22Rv1 (cell line): Measurements from ENCODE around the gene ZNF286A.
"Not testable (repeated sequence)": the region's sequence is repeated elsewhere in the genome, so short reads cannot be mapped to it uniquely, and the experiment has no call there.

ENCODE experiments used
- H3K27ac ChIP-seq: fragments of 450-650 bp; 2 replicates; pipeline ENCODE4 v1.5.1; 2017
- CTCF ChIP-seq: fragments of 450-650 bp; IDR thresholded peaks from 2 replicates; pipeline ENCODE4 v1.5.1; 2017; ENCODE audit warnings: mild to moderate bottlenecking
- ZFX ChIP-seq: fragments of 450-650 bp; IDR thresholded peaks from 2 replicates; pipeline ENCODE4 v1.6.1; 2017; ENCODE audit warnings: antibody characterized with exemption, borderline replicate concordance

Gene ZNF286A

DNA sequence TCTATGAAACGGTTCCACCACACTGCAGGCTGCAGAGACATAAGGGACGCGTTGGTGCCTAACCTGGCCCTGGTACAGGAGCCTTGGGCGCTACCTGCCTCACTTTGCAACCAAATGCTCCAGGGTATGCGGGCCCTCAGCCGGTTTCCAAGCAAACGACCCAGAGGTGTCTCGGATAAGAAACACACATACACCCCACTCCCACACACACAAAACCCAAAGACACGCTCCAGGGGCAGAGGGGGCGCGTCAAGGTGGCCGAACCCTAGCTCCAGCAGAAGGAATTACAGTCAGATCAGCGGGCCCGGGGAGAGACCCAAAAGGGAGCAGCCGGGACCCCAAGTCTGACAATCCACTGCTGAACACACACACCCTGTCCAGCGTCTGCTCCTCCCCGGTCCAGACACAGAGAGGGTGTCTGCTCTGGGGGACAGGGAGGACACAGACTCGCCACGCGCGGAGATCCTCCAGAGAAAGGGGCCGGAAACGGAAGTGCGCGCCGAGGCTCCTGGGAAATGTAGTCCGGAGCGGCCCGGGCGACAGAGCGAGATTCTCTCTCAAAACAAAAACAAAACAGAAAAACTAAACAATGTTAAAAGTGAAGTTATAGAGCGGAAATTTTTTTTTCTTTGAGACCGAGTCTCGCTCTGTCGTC, 15.6 kb upstream of the ZNF286A start, which contains the start of gene TRIM16:
Gene TRIM16 (minus strand): TSS at position 488 of the 655 bp plus-strand sequence. CDS start 32,702 bp downstream, outside the sequence.
- not testable (repeated sequence) for H3K27ac ChIP-seq
- 0 out of 2 replicates have a peak, but pooled peaks have one; percentile 4 for TF ChIP-seq CTCF

DNA sequence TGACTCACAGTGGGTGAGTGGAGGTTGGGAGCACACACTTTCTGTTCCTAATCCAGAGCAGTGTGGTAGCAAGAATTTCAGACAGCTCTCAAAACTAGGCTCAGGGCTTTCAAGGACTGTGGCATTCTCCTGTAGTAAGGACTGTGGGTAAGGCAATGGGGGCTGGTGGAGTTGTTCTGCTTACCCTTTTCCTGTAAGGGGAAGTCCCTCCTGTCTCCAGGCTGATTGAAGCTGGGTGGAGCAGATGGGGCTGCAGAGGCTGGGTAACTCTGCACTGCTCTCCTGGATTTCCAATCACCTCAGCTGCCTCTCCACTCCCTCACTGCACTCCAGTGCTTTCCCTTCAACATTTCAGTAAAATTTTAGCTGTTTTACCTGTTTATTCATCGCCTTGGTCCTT, 12.1 kb upstream of the ZNF286A start:
- not testable (repeated sequence) for H3K27ac ChIP-seq

DNA sequence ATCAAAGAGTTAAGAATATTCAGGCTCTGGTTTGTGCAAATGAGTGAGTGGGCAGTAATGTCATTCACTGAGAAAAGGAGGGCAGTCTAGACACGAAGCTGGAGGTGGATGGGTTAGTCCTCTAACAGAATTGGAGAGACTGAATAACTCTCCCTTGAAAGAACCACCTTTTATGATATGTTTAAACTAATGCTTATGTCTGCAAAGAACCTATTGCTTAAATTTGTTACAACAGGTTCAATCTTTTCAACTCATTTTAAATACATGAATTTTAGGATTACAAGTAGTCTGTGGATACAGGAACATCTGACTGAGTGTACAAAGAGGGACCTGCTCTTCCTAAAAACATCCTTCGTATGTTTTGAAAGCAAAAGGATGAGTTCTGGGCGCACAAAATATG, 585 bp upstream of the ZNF286A start:
- not testable (repeated sequence) for H3K27ac ChIP-seq

GRCh38 chr17:15699937-15700336, 385 bp downstream of the ZNF286A start:
- H3K27ac ChIP-seq, result not testable (repeated sequence)

GRCh38 chr17:15704239-15704638, 4.7 kb downstream of the ZNF286A start:
- not testable (repeated sequence) for H3K27ac ChIP-seq

- not testable (repeated sequence) for H3K27ac ChIP-seq
Observed at GRCh38 chr17:15704813-15705212, 5.3 kb downstream of the ZNF286A start.

DNA sequence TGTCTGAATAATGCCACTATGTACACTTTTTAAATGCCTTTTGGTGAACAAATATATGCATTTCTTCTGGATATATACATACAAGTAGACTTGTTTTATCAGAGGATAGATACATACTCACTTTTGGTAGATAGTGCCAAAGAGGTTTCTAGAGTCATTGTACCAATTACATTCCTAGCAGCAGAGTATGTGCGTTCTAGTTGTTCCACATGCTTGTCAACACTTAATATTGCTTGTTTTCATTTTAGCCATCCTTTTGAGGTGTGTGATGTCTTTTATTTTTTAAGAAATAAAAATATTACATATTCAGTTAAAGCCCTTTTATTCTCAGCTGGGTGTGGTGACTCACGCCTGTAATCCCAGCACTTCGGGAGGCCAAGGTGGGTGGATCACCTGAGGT, 9.3 kb downstream of the ZNF286A start:
- H3K27ac ChIP-seq, result not testable (repeated sequence)

DNA sequence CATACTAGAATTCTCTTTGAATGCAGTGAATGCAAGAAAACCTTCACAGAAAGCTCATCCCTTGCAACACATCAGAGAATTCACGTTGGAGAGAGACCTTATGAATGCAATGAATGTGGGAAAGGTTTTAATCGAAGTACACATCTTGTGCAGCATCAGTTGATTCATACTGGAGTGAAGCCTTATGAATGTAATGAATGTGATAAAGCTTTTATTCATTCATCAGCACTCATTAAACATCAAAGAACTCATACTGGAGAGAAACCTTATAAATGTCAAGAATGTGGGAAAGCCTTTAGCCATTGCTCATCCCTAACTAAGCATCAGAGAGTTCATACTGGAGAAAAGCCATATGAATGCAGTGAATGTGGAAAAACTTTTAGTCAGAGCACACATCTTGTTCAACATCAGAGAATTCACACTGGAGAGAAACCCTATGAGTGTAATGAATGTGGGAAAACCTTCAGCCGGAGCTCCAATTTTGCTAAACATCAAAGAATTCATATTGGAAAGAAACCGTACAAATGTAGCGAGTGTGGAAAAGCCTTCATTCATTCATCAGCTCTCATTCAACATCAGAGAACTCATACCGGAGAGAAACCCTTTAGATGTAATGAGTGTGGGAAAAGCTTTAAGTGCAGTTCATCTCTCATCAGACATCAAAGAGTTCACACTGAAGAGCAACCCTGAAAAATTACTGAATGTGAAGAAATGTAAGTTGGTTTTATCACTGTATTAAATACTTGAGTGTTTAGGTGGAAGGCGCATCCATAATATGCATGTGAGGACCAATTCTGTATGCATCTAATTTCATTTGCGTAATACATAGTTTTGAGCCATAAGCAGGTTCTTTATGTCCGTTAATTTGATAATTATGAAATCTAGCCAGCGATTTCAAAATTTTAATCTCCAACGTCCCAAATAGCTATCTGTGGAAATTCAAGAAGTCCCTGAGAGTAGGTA, 17.3 kb downstream of the ZNF286A start:
- not testable (repeated sequence) for H3K27ac ChIP-seq

DNA sequence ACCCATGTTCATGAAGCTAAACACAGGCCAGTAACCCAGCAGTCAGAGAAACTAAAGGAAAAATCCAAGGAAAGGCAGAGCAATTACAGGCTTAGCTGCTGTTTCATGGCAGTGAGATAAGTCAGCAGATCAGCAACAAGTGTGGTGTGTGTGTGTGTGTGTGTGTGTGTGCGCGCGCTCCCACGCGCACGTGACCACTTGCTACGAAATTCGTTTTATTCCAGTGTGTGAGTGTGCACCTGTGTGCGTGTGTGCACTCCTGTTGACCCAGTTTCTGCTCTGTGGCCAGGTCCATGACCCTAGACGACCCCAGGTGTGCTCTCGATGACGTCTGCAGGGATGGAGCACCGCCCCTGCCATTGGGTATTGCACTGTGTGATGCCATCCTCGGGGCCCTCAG, 31.0 kb downstream of the ZNF286A start:
- H3K27ac ChIP-seq, result not testable (repeated sequence)

GRCh38 chr17:15731900-15732299, 32.3 kb downstream of the ZNF286A start, which contains the start of gene TBC1D26:
Gene TBC1D26, plus strand, starts transcription at chr17:15732283. Its CDS starts 3,066 bp downstream, at chr17:15735349.
- not testable (repeated sequence) for H3K27ac ChIP-seq

GRCh38 chr17:15733174-15733789, 33.7 kb downstream of the ZNF286A start:
- not testable (repeated sequence) for H3K27ac ChIP-seq

GRCh38 chr17:15736578-15736977, 37.0 kb downstream of the ZNF286A start:
- H3K27ac ChIP-seq, result not testable (repeated sequence)

GRCh38 chr17:15738066-15738465, 38.5 kb downstream of the ZNF286A start:
- no peak for TF ChIP-seq CTCF
- no peak for TF ChIP-seq ZFX
- H3K27ac ChIP-seq, result no peak overlapping the region

DNA sequence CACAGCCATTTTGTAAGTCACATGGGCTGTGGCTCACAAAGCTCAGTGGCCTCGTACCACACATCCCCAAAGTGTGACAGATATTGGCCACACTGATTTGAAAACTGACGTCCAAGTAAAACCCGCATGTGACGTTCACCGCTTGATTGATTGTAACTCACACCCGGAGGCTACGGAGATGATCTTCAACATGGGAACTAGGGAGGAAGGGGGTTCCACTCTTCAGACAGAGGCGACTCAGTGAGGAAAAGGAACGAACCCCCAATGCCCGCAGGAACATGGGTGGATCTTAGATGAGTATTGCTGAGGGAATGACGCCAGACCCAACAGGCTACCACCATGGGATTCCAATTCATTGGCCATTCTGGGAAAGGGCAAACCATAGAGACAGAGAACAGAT, 39.7 kb downstream of the ZNF286A start:
- not testable (repeated sequence) for H3K27ac ChIP-seq

DNA sequence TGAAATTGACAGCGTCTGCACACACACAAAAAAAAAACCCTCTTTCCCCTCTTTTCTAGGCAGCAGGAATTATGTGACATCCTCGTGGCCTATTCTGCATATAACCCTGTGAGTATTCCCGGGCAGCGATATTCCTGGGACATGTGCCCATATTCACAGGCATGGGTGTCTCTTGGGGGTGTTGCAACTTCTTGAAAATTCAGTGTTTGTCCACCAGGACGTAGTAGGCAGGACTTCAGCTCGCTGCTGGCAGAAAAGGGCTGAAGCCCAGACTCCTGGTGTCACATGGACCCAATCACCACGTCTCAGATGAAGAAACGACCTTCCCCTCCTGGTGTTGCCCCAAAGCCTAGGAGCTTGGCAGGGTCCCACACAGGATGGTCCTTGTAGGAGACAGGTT, 40.5 kb downstream of the ZNF286A start:
- H3K27ac ChIP-seq, result not testable (repeated sequence)
